GM12878 (cell line): ENCODE data around the gene BAHD1. TPM values are rescaled to one million over a fixed set of nuclear protein-coding genes. Genes with fewer than 3 reads are reported as not detected.

Experiments used
- ATAC-seq: fragments of 200-7000 bp; cut with Tn5 transposase; 3 replicates; pipeline ENCODE4 v1.9.1; 2020; ENCODE audit warnings: mild to moderate bottlenecking, moderate library complexity
- BruUV-seq: library from RNA; stranded (reverse); fragments of 400-500 nt; replicated peaks from 2 replicates; lab custom pipeline; 2021; lab: Mats Ljungman, UMichigan
- CTCF ChIA-PET: fragments of 300-600 bp; sonication (Branson Sonifier 250); formaldehyde crosslinking; extraction: SDS; loops from one replicate; lab custom pipeline; 2021; ENCODE audit warnings: inconsistent platforms; lab: Yijun Ruan, JAX
- POLR2A ChIA-PET: fragments of 350-600 bp; formaldehyde crosslinking; extraction: SDS; loops from one replicate; lab custom pipeline; 2021; ENCODE audit warnings: inconsistent platforms; lab: Charles Lee
- RAD21 ChIA-PET: fragments of 300-600 bp; sonication (Branson Sonifier 250); formaldehyde crosslinking; loops from one replicate; lab custom pipeline; 2023; ENCODE audit warnings: antibody characterized with exemption; ENCODE audit not compliant: unreplicated experiment; lab: Charles Lee
- SMC1A ChIA-PET: fragments of 300-600 bp; sonication (Branson Sonifier 250); formaldehyde crosslinking; loops from one replicate; lab custom pipeline; 2023; ENCODE audit not compliant: unreplicated experiment, uncharacterized antibody; lab: Charles Lee
- DNase-seq: peaks from one replicate; pipeline ENCODE4 v3.0.0-alpha.2; 2011; ENCODE audit warnings: low read depth, low spot score
- FAIRE-seq: peaks from 3 replicates; lab custom pipeline; 2011; peaks lifted over from hg19 to GRCh38; lab: Jason Lieb, UNC
- H2AFZ ChIP-seq: 2 replicates; pipeline ENCODE4 v1.6.0; 2011; ENCODE audit warnings: low read depth, low read length, control low read depth; ENCODE audit not compliant: control insufficient read depth
- H3K27ac ChIP-seq: 2 replicates; pipeline ENCODE4 v1.5.1; 2011; ENCODE audit warnings: control low read depth; ENCODE audit not compliant: control insufficient read depth, insufficient read depth
- H3K27me3 ChIP-seq, 2 experiments: replicated peaks in 1 of 2; 2 replicates each; pipeline versions ENCODE4 v1.6.0 to v1.6.1; 2011; ENCODE audit warnings: low read length in 1 of 2; ENCODE audit not compliant: control insufficient read depth in 2 of 2, insufficient read depth in 2 of 2
- H3K36me3 ChIP-seq, 2 experiments: 2 replicates each; pipeline ENCODE4 v1.5.1; 2011; ENCODE audit warnings: low read length in 1 of 2; ENCODE audit not compliant: control insufficient read depth in 2 of 2, insufficient read depth in 2 of 2
- H3K4me1 ChIP-seq: 2 replicates; pipeline ENCODE4 v1.6.1; 2011; ENCODE audit warnings: mild to moderate bottlenecking, low read length, moderate library complexity, mixed read lengths; ENCODE audit not compliant: control insufficient read depth, insufficient read depth
- H3K4me2 ChIP-seq: 2 replicates; pipeline ENCODE4 v1.6.0; 2011; ENCODE audit warnings: control low read depth; ENCODE audit not compliant: control insufficient read depth, insufficient read depth
- H3K4me3 ChIP-seq: fragments of 200-600 bp; sonication (generic); 2 replicates; pipeline ENCODE4 v1.5.1; 2016
- H3K79me2 ChIP-seq: 2 replicates; pipeline ENCODE4 v1.6.0; 2011; ENCODE audit warnings: low read length; ENCODE audit not compliant: control insufficient read depth, insufficient read depth
- H3K9ac ChIP-seq: 2 replicates; pipeline ENCODE4 v1.8.0; 2011; ENCODE audit warnings: low read length, control low read depth, mixed read lengths; ENCODE audit not compliant: control insufficient read depth, insufficient read depth
- H3K9me3 ChIP-seq: replicated peaks from 3 replicates; pipeline ENCODE4 v1.5.1; 2011; ENCODE audit warnings: mild to moderate bottlenecking, low read length; ENCODE audit not compliant: control insufficient read depth, insufficient read depth
- H4K20me1 ChIP-seq: 2 replicates; pipeline ENCODE4 v1.6.0; 2011; ENCODE audit not compliant: control insufficient read depth, insufficient read depth
- ATF3 ChIP-seq: IDR thresholded peaks from 2 replicates; pipeline ENCODE4 v1.6.1; 2011; ENCODE audit warnings: low read depth, mild to moderate bottlenecking, low read length, moderate library complexity, borderline replicate concordance; ENCODE audit errors: extremely low read depth
- E4F1 ChIP-seq: fragments of 450-650 bp; IDR thresholded peaks from 2 replicates; pipeline ENCODE4 v1.6.1; 2018; ENCODE audit warnings: borderline replicate concordance, mild to moderate bottlenecking; ENCODE audit not compliant: partially characterized antibody
- EGR1 ChIP-seq, 2 experiments: IDR thresholded peaks; 1 replicate in 1 of 2; 2 replicates in 1 of 2; pipeline ENCODE4 v1.6.1; 2011 to 2012; ENCODE audit warnings: low read depth in 2 of 2, low read length in 2 of 2, borderline replicate concordance in 1 of 2, mild to moderate bottlenecking in 1 of 2, moderate library complexity in 1 of 2
- JUND ChIP-seq: IDR thresholded peaks from 2 replicates; pipeline ENCODE4 v1.6.1; 2012; ENCODE audit warnings: low read depth, mild to moderate bottlenecking, low read length, improper control_type of control experiment, moderate library complexity
- MEF2B ChIP-seq: fragments of 450-650 bp; IDR thresholded peaks from 2 replicates; pipeline ENCODE4 v1.6.1; 2018; ENCODE audit warnings: mild to moderate bottlenecking, moderate library complexity; ENCODE audit not compliant: partially characterized antibody, poor library complexity, severe bottlenecking
- NR2F1 ChIP-seq: fragments of 450-650 bp; conservative IDR thresholded peaks from 2 replicates; pipeline ENCODE4 v1.6.1; 2017; ENCODE audit warnings: mild to moderate bottlenecking
- RELB ChIP-seq: fragments of 450-650 bp; IDR thresholded peaks from 2 replicates; pipeline ENCODE4 v1.6.1; 2017; ENCODE audit warnings: low read depth, mild to moderate bottlenecking, moderate library complexity
- SIN3A ChIP-seq: IDR thresholded peaks from 2 replicates; pipeline ENCODE4 v1.6.1; 2012; ENCODE audit warnings: low read depth, low read length, improper control_type of control experiment
- STAT3 ChIP-seq: IDR thresholded peaks from 2 replicates; pipeline ENCODE4 v1.6.1; 2011; ENCODE audit warnings: low read depth, low read length, improper control_type of control experiment
- SUZ12 ChIP-seq: fragments of 200-600 bp; sonication (generic); IDR thresholded peaks from one replicate; pipeline ENCODE4 v1.6.1; 2018; ENCODE audit warnings: antibody characterized with exemption, mild to moderate bottlenecking; ENCODE audit not compliant: unreplicated experiment
- TARDBP ChIP-seq: IDR thresholded peaks from 2 replicates; pipeline ENCODE4 v1.6.1; 2016; ENCODE audit warnings: borderline replicate concordance
- TCF3 ChIP-seq: IDR thresholded peaks from 2 replicates; pipeline ENCODE4 v1.6.1; 2012; ENCODE audit warnings: low read depth, mild to moderate bottlenecking, low read length, borderline replicate concordance; ENCODE audit not compliant: insufficient read depth
- USF2 ChIP-seq: IDR thresholded peaks from 2 replicates; pipeline ENCODE4 v1.6.1; 2011; ENCODE audit warnings: low read depth, low read length, improper control_type of control experiment, borderline replicate concordance
- ZBED1 ChIP-seq: IDR thresholded peaks from 2 replicates; pipeline ENCODE4 v1.6.1; 2016; ENCODE audit warnings: borderline replicate concordance
- WGBS: methylation state at CpG from one replicate; pipeline ENCODE4 v1.1.6; 2016; ENCODE audit warnings: low lambda C conversion rate; ENCODE audit not compliant: insufficient replicate concordance, insufficient coverage; ENCODE audit errors: missing lambda C conversion rate; 5-methylcytosine and 5-hydroxymethylcytosine counted together
- in situ Hi-C: fragments of 300-500 bp; cut with MboI; formaldehyde crosslinking; loops from 9 replicates; pipeline ENCODE4 v1.14.3; 2018; ENCODE audit warnings: mixed read lengths
- intact Hi-C: fragments of 100-400 bp; cut with micrococcal nuclease; formaldehyde crosslinking; loops from one replicate; pipeline ENCODE4 v1.14.2; 2022; ENCODE audit not compliant: unreplicated experiment
- polyA plus RNA-seq, 11 experiments: library from polyadenylated mRNA; depleted of rRNA in 4 of 11; unstranded in 6 of 11; stranded (reverse) in 5 of 11; fragments of >200 nt; fragmentation: Nextera tagmentation in 4 of 11; fragmentation: Illumina TruSeq in 1 of 11; extraction: Ambion mirVana in 4 of 11; extraction: Trizol in 1 of 11; gene quantifications; 1 replicate in 1 of 11; 2 replicates in 10 of 11; pipeline versions ENCODE4 v1.2.1 to v1.2.3, GENCODE V29; 2011 to 2016; ENCODE audit warnings: inconsistent platforms in 2 of 11, missing spikeins in 2 of 11, low read depth in 1 of 11
- total RNA-seq, 4 experiments: library from RNA; depleted of rRNA in 3 of 4; stranded (reverse); fragments of >200 nt in 3 of 4; fragmentation: Illumina TruSeq in 1 of 4; extraction: Trizol in 1 of 4; gene quantifications; 2 replicates each; pipeline versions ENCODE4 v1.2.1 to v1.2.3, GENCODE V29; 2013 to 2021
- TF ChIP-seq, protein P1 (sequence below): fragments of 450-650 bp; IDR thresholded peaks from 2 replicates; pipeline ENCODE4 v1.6.1; 2017; ENCODE audit warnings: mild to moderate bottlenecking, moderate library complexity

BAHD1 gene
- total and polyA plus RNA-seq, 10 of the 15 experiments (the other 5 are each of a cell fraction or from before 2014, with no cell fraction given), result 0.21 to 21.8 (median 5.8) TPM

- Histone ChIP-seq H3K4me3 (no peak overlapping the region), H3K36me3 (no peaks in the 10 kb centered on the region), H3K9me3 (no peaks in the 10 kb centered on the region), H3K9ac (no peak overlapping the region), H3K4me1 (peaks cover 9% of the 10 kb centered on the region), H2AFZ (no peak overlapping the region), H4K20me1 (no peaks in the 10 kb centered on the region), H3K79me2 (no peaks in the 10 kb centered on the region), H3K27ac (no peak overlapping the region), H3K27me3 (no peaks in the 10 kb centered on the region), H3K4me2 (no peak overlapping the region)
- DNase-seq (no peak), ATAC-seq (no peak), FAIRE-seq (no peak)
- POLR2A ChIA-PET, result interaction anchor here (0.6 kb wide), 1 partner anchor 12 kb away, joined by 3 read pairs; no protein-coding TSS in a partner anchor
- RAD21 ChIA-PET, result no interaction called here
- BruUV-seq, result no TSS peak
- SMC1A ChIA-PET, result no interaction called here
- 90% methylated on average over 5 of the region's 5 CpGs for WGBS
- intact Hi-C loops, result loop anchor here (10.0 kb wide), 1 partner anchor 161 kb away; no protein-coding TSS in a partner anchor
- CTCF ChIA-PET, result no interaction called here
- in situ Hi-C loops, result no loop called here
- TF ChIP-seq EGR1 (IDR thresholded peaks at IDR 0.05; ENCODE audit: borderline replicate concordance in 1 of 2, low read depth in 2 of 2, low read length in 2 of 2), result no peak
- TF ChIP-seq RELB, result no peak
- TF ChIP-seq NR2F1, result no peak
- TF ChIP-seq, protein P1, sequence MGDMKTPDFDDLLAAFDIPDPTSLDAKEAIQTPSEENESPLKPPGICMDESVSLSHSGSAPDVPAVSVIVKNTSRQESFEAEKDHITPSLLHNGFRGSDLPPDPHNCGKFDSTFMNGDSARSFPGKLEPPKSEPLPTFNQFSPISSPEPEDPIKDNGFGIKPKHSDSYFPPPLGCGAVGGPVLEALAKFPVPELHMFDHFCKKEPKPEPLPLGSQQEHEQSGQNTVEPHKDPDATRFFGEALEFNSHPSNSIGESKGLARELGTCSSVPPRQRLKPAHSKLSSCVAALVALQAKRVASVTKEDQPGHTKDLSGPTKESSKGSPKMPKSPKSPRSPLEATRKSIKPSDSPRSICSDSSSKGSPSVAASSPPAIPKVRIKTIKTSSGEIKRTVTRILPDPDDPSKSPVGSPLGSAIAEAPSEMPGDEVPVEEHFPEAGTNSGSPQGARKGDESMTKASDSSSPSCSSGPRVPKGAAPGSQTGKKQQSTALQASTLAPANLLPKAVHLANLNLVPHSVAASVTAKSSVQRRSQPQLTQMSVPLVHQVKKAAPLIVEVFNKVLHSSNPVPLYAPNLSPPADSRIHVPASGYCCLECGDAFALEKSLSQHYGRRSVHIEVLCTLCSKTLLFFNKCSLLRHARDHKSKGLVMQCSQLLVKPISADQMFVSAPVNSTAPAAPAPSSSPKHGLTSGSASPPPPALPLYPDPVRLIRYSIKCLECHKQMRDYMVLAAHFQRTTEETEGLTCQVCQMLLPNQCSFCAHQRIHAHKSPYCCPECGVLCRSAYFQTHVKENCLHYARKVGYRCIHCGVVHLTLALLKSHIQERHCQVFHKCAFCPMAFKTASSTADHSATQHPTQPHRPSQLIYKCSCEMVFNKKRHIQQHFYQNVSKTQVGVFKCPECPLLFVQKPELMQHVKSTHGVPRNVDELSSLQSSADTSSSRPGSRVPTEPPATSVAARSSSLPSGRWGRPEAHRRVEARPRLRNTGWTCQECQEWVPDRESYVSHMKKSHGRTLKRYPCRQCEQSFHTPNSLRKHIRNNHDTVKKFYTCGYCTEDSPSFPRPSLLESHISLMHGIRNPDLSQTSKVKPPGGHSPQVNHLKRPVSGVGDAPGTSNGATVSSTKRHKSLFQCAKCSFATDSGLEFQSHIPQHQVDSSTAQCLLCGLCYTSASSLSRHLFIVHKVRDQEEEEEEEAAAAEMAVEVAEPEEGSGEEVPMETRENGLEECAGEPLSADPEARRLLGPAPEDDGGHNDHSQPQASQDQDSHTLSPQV, result no peak
- no peak for TF ChIP-seq TCF3
- no peak for TF ChIP-seq ZBED1
- TF ChIP-seq SUZ12, result no peak
- TF ChIP-seq SIN3A, result no peak
- no peak for TF ChIP-seq MEF2B
- TF ChIP-seq E4F1, result no peak
- no peak for TF ChIP-seq ATF3
- TF ChIP-seq STAT3, result no peak
- no peak for TF ChIP-seq USF2
- TF ChIP-seq TARDBP, result no peak
- TF ChIP-seq JUND, result no peak
Measured at GRCh38 chr15:40513609-40514008, 72.9 kb downstream of the BAHD1 start.
